HTR-8/SVneo (cell line): ENCODE data around the gene B9D1.

Source experiments
- DNase-seq: peaks from one replicate; pipeline ENCODE4 v3.0.0; 2011; ENCODE audit warnings: low spot score, mixed read lengths; ENCODE audit not compliant: insufficient read length
- FAIRE-seq: peaks from 2 replicates; lab custom pipeline; 2011; peaks lifted over from hg19 to GRCh38; lab: Jason Lieb, UNC

The B9D1 gene, protein sequence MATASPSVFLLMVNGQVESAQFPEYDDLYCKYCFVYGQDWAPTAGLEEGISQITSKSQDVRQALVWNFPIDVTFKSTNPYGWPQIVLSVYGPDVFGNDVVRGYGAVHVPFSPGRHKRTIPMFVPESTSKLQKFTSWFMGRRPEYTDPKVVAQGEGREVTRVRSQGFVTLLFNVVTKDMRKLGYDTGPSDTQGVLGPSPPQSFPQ

DNA sequence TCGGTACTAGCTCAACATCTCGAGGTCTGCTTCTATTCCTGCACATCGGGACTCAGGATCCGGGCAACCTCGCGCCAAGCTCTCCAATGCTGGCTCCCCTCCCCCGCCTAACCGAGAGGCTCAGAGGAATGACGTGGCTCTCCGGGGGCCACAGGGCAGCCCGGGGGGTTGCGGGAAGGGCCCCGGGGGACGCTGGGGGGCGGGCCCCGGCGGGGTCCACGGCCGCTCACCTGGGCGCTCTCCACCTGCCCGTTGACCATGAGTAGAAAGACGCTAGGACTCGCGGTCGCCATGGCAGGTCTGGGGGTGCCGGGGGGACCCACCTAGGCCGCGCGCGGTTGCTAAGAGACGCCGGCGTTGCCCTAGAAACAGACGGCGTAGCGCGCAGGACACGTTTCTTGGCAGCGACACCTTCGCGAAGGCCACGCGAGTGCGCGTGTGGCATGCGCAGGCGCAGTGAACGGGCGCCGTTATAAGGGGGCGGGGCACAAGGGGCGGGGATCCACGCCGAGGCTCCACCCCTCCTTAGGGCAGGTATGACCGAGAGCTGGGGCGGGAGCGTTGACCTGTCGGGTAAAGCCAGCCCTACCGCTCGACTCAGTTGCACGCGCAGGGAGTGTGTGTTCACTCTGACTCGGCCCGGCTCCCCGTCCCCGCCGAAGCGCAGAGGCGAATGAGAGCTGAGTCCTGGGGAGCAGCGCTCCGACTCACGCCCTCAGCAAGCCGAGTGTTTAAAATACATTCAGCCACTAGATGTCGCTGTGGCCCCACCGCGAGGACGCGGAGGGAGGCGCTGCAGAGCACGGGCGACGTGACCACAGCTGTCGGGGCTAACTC lies at the start of gene B9D1:
TSS of gene B9D1 (minus strand) at position 447 of the 837 bp plus-strand sequence. CDS start at position 293, 154 bp downstream.
- peak; percentile 100 for FAIRE-seq

DNA sequence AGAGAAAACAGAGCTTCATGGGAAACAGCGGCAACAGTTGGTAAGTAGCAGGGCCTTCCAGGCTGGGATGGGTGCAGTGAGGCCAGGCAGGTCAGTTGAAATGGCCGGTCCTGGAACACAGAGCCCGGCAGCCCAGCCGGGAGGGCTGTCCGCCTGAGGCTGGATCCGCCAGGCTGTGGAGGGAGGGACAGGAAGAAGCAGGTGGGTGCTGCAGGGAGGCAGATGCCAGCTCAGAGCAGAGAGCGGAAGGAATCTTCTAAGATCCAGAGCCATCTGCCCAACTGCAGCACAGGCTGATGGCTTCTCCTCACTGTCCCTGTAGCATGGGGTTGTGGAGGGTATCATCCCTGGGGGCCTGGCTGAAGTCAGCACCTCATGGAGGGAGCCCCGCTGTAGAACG lies 49.1 kb upstream of the B9D1 start:
- DNase-seq (no peak), FAIRE-seq (peak; percentile 72)

More for the DNA sequence above, at the start of gene B9D1:
- peak; percentile 99 for DNase-seq

DNA sequence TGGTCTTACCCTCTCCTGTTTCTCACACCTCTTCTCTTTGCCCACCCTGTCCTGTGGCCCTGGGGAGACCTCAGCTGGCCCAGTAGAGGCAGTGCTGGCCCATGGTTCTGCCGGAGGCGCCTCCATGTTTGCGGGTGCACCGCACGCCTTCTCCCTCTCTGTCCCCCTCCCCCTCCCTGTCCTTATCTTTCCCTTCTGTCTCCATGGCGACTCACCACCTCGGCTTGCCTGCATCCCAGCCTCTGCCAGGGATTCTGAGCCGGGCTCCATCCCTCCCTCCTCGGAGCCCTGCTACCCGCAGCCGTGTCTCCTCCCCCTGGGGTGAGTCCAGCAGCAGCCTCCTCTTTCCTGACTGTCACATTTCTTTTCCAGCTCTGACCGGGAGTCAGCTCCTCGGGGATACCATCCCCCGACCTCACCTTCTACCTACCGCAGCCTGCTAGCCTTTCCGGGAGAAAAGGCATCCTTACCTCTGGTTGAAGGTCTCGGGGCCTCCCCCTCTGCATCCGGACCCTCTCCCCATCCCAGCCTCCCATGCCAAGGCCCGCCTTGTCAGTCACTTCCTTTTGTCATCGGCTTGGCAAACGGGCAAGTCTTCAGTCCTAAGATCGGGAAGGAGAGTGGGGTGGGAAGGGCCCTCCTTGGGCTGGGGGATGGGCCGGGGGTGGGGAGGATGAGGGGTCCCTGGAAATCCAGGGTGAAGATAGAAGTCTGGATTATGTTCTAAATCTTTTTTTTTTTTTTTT lies 48.5 kb upstream of the B9D1 start, which contains the start of gene RNF112:
TSS of gene RNF112 (plus strand) at position 358 of the 746 bp plus-strand sequence. CDS start at position 535, 177 bp downstream.
- FAIRE-seq (peak; percentile 54), DNase-seq (no peak)

DNA sequence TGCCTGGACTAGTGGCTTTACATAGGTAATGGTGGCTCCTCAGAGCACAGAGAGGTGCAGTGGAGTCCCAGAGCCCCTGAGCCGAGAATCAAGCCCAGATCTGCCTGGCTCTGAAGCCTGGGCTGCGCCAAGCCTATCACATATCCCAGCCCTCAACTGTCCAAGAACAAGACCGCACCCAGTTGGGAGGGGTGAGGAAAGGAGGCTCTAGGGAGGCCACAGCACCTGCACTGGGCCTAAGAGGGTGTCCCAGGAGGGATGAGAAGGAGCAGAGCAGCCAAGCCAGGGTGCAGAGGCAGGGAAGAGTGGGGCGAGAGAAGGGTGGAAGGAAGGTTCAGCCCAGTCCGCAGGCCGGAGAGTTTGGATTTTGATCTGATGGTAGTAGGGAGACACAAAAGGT lies 47.6 kb upstream of the B9D1 start:
- DNase-seq (no peak), FAIRE-seq (peak; percentile 40)

DNA sequence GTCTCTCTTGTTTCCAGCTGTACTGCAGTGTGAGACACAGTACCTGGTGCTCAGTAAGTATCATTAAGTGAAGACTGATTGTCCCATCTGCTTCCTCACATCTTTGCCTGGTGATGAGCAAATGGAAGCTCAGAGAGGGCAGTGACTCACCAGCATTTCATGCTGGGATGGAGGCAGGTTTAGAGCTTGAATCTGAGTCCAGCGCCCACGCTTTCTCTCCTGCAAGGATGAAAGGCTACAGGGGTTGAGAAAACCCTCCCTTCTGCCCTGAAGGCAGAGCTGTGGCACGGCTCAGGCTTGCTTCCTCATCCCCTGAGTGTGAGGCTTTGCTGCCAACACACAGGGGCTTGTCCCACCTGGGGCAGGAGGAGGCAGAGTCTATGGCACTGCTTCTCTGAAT lies 47.0 kb upstream of the B9D1 start:
- FAIRE-seq: peak; percentile 55
- peak; percentile 39 for DNase-seq

DNA sequence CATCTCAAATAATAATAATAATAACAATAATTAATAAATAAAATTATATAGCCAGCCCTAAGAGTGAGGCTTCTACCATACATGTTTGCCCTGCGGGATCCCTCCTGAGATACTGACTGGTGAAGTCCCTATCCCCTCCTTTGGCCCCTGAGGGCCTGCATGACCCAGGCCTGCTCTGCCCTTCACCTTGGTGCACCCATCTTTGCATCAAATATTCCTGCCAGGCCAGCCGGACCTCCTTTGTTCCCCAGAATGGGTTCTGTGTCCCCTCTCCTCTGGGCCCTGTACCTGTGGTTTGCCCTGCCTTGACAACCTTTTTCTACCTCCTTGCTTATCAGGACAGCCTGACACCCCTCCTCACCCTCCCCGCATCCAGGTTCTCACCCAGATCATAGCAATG lies 46.5 kb upstream of the B9D1 start:
- no peak for FAIRE-seq
- no peak for DNase-seq

DNA sequence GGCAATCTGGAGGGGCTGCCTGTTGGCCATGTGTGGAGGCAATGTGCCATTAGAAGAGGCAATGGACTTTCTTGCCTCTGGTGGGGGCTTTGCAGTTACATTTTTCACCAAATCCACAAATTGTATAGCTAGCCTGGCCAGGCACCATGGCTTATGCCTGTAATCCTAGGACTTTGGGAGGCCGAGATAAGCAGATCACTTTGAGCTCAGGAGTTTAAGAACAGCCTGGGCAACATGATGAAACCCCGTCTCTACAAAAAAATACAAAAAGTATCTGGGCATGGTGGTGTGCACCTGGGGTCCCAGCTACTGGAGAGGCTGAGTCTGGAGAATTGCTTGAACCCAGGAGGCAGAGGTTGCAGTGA lies 45.8 kb upstream of the B9D1 start:
- no peak for FAIRE-seq
- no peak for DNase-seq

DNA sequence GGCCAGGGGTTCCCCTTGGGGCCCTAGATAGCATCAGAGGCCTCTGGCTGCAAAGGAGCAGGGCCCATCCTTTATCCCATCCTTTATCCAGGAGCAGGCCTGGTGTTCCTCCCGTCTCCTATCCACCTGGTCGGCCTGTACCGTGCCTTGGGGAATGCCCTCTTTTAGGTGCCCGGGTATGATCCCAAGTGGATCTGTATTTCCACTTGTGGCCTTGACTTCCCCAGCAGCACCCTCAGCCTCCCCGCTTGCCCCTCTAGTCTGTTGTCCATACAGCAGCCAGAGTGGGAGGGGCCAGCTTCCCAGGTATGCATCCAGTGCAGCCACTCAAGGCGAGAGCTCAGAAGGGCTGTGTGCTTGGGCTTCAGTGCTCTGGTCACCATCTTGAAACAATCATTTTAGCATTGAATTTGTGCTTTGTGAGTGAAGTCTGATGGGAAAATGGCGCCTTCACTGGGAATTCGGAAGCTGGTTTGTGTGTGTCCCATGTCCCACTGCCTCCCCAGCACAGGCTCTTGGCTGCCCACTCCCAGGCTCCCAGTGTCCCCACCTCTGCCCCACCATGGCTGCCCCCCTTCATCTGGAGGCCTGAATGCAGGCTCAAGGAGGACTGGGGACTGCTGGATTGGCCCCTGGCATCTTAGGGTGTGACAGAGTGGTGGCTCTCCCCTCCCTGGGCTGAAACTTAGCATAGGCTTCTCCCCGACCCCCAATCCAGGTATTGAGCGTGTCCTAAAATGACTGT lies 45.2 kb upstream of the B9D1 start:
- peak; percentile 57 for FAIRE-seq
- no peak for DNase-seq

DNA sequence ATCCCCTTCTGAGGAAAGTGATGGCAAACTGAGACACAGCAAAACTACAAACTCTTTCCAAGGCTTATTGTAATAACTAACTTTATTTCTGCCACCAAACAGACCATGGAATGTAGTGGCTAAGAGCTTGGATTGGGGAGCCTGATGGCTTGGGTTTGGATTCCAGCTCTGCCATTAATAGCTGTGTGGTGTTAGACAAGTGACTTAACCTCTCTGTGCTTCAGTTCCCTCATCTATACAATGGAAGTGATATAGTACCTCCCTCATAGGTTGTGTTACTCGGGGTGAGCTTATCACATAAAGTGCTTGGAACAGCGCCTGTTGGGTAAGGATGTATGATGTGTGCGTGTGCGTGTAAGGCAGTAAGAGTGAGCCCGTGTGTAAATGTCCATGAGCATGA lies 42.6 kb upstream of the B9D1 start:
- no peak for FAIRE-seq
- DNase-seq: no peak

DNA sequence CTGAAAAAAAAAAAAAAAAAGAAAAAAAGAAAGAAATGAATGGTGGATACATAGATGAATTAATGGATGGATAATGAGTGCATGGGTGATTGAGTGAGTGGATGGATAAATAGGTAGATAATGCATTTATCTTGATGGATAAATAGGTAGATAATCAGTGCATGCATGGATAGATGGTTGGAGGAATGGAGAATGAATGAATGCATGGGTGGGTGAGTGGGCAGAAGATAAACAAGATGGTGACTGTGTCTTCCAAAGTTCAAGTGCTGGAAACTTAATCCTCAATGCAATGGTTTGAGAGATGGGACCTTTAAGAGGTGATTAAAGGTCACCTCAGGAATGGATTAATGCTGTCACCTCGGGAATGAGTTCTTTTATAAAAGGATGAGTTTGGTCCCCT lies 41.7 kb upstream of the B9D1 start:
- no peak for DNase-seq

DNA sequence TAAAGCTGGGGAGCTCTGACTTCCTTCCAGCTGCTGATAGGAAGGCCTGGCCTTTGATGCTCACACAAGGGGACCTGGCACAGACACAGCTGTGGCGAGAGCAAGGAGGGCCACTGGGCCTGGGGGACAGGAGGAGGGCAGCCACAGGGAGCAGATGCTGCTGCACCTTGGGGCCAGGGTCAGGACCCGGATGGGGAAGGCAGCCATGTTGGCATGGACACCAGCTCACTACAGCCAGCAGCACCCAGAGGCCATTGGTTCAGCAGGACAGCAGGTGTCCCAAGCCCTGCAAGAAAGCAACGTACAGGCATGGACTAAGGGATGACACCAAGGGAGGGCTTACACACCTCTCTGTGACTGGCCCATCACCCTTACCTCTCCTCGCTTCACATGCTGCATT lies 40.5 kb upstream of the B9D1 start:
- peak; percentile 33 for FAIRE-seq

More for the DNA sequence above, 41.7 kb upstream of the B9D1 start:
- no peak for FAIRE-seq

DNA sequence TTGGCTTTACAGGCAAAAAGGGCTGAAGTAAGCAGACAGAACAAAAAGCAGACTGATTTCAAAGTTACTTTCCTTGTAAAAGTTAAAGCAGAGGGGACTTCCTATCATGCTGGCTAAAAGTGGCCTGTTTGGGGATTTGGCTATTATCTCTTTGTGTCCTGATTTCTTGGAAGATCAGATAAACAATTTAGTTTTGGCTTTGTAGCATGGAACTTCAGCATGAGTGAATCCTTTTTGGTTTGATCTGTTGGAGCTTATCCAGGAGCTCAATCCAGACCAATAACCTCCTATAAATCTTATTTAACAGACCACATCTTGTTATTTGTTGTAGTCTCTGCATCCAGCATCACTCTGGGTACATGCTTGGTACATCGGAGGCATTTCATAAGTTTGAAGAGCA lies 39.6 kb upstream of the B9D1 start:
- FAIRE-seq (peak; percentile 20), DNase-seq (no peak)

More for the DNA sequence above, 40.5 kb upstream of the B9D1 start:
- no peak for DNase-seq

DNA sequence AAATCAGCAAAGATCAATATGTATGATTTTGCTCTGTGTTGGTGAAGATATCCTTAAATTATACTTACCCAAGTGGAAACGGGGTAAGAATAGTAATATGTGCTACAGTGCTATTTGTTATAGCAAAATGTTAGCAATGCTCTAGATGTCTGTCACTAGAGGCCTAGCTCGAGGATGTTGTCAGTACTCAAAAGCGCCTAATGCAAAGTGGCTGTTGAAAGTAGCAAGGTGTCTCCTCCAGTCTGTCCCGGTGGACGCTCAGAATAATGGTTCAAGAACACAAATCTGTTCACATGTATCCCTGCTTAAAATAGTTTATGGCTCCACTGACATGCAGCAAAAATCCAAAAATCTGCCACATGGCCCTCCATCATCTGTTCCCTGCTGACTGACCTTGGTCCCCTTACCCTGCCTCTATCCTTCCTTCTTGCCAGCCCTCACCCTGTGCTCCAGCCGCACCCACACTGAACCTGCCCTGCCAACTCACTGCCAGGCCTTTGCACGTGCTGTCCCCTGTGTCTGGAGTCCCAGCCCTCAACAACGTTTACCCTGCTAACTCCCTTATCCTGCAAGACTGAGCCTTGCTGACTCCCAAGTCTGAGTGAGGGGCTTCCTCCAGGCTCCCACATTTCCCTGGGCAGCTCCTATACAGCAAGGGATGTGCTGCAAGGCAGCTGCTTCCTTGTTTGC lies 38.9 kb upstream of the B9D1 start:
- no peak for FAIRE-seq

DNA sequence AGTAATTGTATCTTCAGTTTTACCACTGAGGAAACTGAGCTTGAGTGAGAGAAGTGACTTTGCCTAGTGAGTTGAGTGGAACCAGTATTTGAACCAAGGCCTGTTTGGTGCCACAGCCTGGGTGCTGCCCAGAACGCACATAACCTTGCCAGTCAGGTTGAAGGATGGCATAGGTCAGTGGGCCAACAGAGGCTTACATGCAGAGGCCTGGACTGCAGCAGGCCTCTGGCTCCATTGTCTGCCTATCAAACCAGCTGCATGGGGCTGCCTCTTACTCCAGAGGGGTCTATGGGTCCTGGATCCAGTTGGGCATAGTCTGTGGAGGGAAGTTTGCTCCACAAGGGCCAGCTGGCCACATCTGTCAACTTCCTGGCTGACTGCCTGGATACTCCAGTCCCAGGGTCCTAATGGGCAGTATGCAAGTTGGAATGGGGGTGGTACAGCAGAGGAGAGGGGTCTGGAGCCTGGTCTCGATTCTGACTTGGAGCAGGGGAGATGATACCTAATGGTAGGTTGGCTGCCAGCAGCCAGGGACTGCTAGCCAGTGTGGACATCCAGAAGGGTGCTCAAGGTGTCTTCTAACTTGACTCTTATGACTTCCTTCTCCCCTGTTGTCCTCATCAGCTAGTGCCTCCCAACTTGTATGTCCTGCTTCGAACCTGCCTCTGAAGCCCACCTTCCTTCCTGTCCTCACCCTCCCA lies 37.4 kb upstream of the B9D1 start:
- FAIRE-seq: peak; percentile 4
- DNase-seq: no peak

More for the DNA sequence above, 38.9 kb upstream of the B9D1 start:
- DNase-seq: no peak

DNA sequence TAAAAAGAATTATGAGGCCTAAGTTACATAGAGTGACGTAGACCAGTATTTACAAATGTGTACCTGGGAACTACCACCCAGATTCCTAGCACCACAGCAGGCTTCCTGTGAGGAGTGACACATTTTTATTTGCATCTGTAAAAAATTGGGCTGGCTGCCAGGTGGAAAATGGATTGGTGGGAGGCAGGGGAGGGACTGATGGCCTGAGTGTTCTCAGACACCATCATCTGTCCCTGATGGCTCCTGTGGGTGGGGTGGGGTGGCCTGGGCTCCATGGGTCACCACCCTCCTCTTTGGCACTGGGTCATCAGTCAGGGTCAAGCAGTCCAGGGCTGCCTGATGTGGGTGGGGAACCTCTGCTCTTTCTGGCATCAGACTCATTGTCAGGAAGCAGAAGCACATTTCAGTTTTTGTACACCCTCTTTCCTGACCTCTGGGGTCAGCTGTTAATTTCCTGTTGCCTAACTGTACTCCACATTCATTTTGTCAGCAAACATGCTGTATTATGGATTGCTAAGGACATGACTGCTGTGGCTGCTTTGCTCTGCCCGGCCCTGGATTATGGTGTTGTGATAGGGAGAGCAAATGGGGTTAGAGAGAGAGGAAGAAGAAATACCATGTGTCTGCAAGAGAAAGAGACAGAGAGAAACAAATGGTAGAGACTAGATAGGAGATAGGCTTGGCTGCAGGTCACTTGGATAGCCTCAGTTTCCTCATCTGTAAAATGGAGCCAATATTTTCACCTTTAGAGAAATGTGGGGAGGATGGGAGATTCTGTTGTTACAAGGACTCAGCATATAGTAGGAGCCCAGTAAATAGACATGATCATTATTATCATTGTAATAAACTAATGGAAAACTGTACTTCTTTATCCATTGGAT lies 36.0 kb upstream of the B9D1 start:
- FAIRE-seq (peak; percentile 74), DNase-seq (peak; percentile 58)

DNA sequence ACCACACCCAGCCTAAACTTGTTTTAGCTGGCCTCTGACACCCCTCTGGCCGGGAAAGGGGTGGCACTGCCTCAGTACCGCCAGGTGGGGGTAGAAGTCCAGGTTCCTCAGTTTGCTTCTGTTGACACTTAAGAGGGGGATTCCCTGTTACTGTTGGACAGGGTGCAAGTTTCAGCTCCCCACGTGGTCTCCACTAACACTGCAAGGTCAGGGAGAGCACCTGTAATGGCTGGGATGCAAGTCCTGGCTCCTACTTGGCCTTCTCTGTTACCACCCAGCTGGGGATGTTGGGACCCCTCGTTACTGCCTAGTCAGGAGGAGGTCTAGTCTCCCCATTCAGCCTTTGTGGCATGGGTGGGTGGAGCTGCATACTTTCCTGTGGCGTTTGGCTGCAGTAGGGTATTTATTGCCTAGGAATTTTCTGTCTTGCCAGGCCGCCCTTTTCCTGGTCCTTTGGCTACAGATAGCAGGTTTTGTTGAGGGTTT lies 35.1 kb upstream of the B9D1 start:
- no peak for FAIRE-seq
- no peak for DNase-seq

DNA sequence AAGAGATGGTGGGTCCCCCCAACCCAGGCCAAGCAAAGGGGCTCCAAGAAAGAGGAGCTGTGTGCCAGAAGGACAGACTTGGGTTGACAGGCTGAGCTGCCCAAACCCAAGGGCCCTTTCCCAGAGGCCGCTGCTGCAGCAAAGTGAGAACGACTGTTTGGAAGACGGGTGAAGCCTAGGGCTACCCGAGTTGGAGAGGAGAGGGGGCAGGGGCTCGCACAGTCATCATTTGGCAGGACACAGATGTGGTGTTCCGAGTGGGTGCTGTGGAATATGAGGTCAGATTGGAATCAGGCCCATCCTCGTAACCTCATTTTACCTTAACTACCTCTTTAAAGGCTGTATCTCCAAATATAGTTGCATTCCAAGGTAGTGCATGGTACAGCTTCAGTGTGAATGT lies 29.8 kb upstream of the B9D1 start:
- no peak for FAIRE-seq
- DNase-seq: no peak

DNA sequence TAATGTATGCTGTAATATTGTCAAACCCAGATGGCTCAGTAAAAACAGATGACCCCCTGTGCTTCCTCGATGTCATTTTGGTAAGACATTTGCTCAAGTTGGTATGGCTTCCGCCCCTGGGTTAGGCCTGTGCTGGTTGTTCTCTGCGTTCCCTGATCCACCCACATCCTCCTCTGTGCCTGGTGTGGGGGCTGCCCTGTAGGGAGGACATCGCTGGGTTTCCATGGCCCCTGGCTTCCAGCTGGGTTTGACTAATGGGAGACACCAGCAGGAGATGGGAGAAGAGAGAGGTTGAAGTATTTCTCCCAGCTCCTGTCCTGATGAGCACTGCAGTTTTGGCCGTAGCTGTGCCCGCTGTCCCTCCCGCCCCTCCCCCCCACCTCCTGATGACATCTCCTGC lies 28.9 kb upstream of the B9D1 start:
- no peak for DNase-seq
- FAIRE-seq: peak; percentile 49
